Measurements from ENCODE around the gene TRAT1.

DNA sequence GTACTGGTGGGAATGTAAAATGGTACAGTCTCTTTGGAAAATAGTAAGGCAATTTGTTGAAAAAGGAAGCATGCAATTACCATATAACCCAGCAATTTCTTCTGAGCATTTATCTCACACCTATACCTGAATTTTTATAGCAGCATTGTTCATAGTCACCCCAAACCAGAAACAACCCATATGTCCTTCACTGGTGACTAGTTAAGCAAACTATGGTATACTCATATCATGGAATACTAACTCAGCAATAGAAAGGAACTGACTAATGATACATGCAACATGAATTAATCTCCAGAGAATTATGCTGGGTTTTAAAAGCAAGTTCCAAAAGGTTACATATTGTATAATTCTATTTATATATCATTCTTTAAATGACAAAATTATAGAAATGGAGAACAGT, 60.2 kb downstream of the TRAT1 start:
- TF ChIP-seq, protein P1, sequence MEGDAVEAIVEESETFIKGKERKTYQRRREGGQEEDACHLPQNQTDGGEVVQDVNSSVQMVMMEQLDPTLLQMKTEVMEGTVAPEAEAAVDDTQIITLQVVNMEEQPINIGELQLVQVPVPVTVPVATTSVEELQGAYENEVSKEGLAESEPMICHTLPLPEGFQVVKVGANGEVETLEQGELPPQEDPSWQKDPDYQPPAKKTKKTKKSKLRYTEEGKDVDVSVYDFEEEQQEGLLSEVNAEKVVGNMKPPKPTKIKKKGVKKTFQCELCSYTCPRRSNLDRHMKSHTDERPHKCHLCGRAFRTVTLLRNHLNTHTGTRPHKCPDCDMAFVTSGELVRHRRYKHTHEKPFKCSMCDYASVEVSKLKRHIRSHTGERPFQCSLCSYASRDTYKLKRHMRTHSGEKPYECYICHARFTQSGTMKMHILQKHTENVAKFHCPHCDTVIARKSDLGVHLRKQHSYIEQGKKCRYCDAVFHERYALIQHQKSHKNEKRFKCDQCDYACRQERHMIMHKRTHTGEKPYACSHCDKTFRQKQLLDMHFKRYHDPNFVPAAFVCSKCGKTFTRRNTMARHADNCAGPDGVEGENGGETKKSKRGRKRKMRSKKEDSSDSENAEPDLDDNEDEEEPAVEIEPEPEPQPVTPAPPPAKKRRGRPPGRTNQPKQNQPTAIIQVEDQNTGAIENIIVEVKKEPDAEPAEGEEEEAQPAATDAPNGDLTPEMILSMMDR (IDR thresholded peaks at IDR 0.05; ENCODE audit: poor library complexity), result no peak
- no peak for TF ChIP-seq EZH2 (IDR thresholded peaks at IDR 0.05; ENCODE audit: borderline replicate concordance)
